Activated T-helper 2 cell treated with anti-CD3 and anti-CD28 coated beads, Interferon-gamma antibody, Interleukin-2, Interleukin-4, amounts not matched to agents 10 μg/mL and 5 μg/mL and 100 μg/mL, durations not matched to agents 14 hours and 24 hours and 36 hours (primary cell): Measurements from ENCODE around the gene ZNF101. TPM values are rescaled to one million over a fixed set of nuclear protein-coding genes. Genes with fewer than 3 reads are reported as not detected.
"Not testable (repeated sequence)": the region's sequence is repeated elsewhere in the genome, so short reads cannot be mapped to it uniquely, and the experiment has no call there.

Experiments used
- DNase-seq: peaks from one replicate; pipeline ENCODE4 v3.0.0; 2021; ENCODE audit warnings: low spot score
- H3K27ac Mint-ChIP-seq: one replicate; pipeline ENCODE4 v1.8.0; 2021; ENCODE audit warnings: mixed read lengths
- H3K27me3 Mint-ChIP-seq: one replicate; pipeline ENCODE4 v1.8.0; 2021; ENCODE audit warnings: low read depth, mixed read lengths
- H3K36me3 Mint-ChIP-seq: one replicate; pipeline ENCODE4 v1.8.0; 2021; ENCODE audit warnings: low read depth, mixed read lengths
- H3K4me1 Mint-ChIP-seq: one replicate; pipeline ENCODE4 v1.8.0; 2021; ENCODE audit warnings: low read depth, mixed read lengths
- H3K4me3 Mint-ChIP-seq: one replicate; pipeline ENCODE4 v1.8.0; 2021; ENCODE audit warnings: low read depth, mild to moderate bottlenecking, moderate library complexity, mixed read lengths
- H3K9me3 Mint-ChIP-seq: one replicate; pipeline ENCODE4 v1.8.0; 2021; ENCODE audit warnings: mixed read lengths
- intact Hi-C: fragments of 100-400 bp; cut with micrococcal nuclease; formaldehyde crosslinking; loops from one replicate; pipeline ENCODE4 v1.15.1; 2023
- total RNA-seq: library from RNA; stranded (reverse); gene quantifications from 2 replicates; pipeline ENCODE4 v1.2.3, GENCODE V29; 2022

Gene ZNF101
- total RNA-seq, 1 donor from 2014 or later = 32.1 TPM

- H3K27ac Mint-ChIP-seq = no peak overlapping the region
- DNase-seq = no peak
- no peak overlapping the region for H3K4me3 Mint-ChIP-seq
- H3K36me3 Mint-ChIP-seq = peaks cover 96% of the 10 kb centered on the region
- no peaks in the 10 kb centered on the region for H3K27me3 Mint-ChIP-seq
- H3K9me3 Mint-ChIP-seq = peaks cover 79% of the 10 kb centered on the region
- intact Hi-C loops = no loop called here
- H3K4me1 Mint-ChIP-seq = no peaks in the 10 kb centered on the region
Observed at GRCh38 chr19:19679176-19680073, 10.8 kb downstream of the ZNF101 start.

GRCh38 chr19:19686119-19686518, 17.5 kb downstream of the ZNF101 start:
- Mint-ChIP-seq H3K9me3 (peaks cover 46% of the 10 kb centered on the region), H3K36me3 (peaks cover 58% of the 10 kb centered on the region)
- intact Hi-C loops, H3K4me3 Mint-ChIP-seq, H3K4me1 Mint-ChIP-seq, DNase-seq, H3K27me3 Mint-ChIP-seq, H3K27ac Mint-ChIP-seq: not testable (repeated sequence)

- intact Hi-C loops = no loop called here
- Mint-ChIP-seq H3K9me3 (peaks cover 42% of the 10 kb centered on the region), H3K36me3 (peaks cover 53% of the 10 kb centered on the region), H3K27ac (no peak overlapping the region), H3K4me1 (no peaks in the 10 kb centered on the region), H3K4me3 (no peak overlapping the region), H3K27me3 (no peaks in the 10 kb centered on the region)
- DNase-seq = no peak
Observed at GRCh38 chr19:19686580-19686979, 17.9 kb downstream of the ZNF101 start.

GRCh38 chr19:19687090-19687489, 18.5 kb downstream of the ZNF101 start:
- H3K4me3 Mint-ChIP-seq = no peak overlapping the region
- no peaks in the 10 kb centered on the region for H3K4me1 Mint-ChIP-seq
- DNase-seq = no peak
- H3K36me3 Mint-ChIP-seq = peaks cover 49% of the 10 kb centered on the region
- no peak overlapping the region for H3K27ac Mint-ChIP-seq
- intact Hi-C loops = no loop called here
- H3K9me3 Mint-ChIP-seq = peaks cover 41% of the 10 kb centered on the region
- no peaks in the 10 kb centered on the region for H3K27me3 Mint-ChIP-seq

GRCh38 chr19:19689023-19689422, 20.4 kb downstream of the ZNF101 start:
- intact Hi-C loops, H3K4me3 Mint-ChIP-seq, DNase-seq, H3K4me1 Mint-ChIP-seq, H3K27ac Mint-ChIP-seq, H3K27me3 Mint-ChIP-seq: not testable (repeated sequence)
- H3K9me3 Mint-ChIP-seq = peaks cover 27% of the 10 kb centered on the region
- peaks cover 30% of the 10 kb centered on the region for H3K36me3 Mint-ChIP-seq

GRCh38 chr19:19691683-19692082, 23.0 kb downstream of the ZNF101 start:
- peaks cover 9% of the 10 kb centered on the region for H3K36me3 Mint-ChIP-seq
- DNase-seq = no peak
- no peak overlapping the region for H3K27ac Mint-ChIP-seq
- no peak overlapping the region for H3K4me3 Mint-ChIP-seq
- H3K4me1 Mint-ChIP-seq = no peaks in the 10 kb centered on the region
- no peaks in the 10 kb centered on the region for H3K27me3 Mint-ChIP-seq
- peaks cover 21% of the 10 kb centered on the region for H3K9me3 Mint-ChIP-seq
- intact Hi-C loops = no loop called here

GRCh38 chr19:19696386-19696785, 27.7 kb downstream of the ZNF101 start:
- intact Hi-C loops = no loop called here
- no peaks in the 10 kb centered on the region for H3K36me3 Mint-ChIP-seq
- H3K27me3 Mint-ChIP-seq = no peaks in the 10 kb centered on the region
- no peak overlapping the region for H3K4me3 Mint-ChIP-seq
- peaks cover 47% of the 10 kb centered on the region for H3K9me3 Mint-ChIP-seq
- no peak for DNase-seq
- no peak overlapping the region for H3K27ac Mint-ChIP-seq
- H3K4me1 Mint-ChIP-seq = no peaks in the 10 kb centered on the region

- H3K36me3 Mint-ChIP-seq = no peaks in the 10 kb centered on the region
- no peak overlapping the region for H3K4me3 Mint-ChIP-seq
- H3K27ac Mint-ChIP-seq = no peak overlapping the region
- no peaks in the 10 kb centered on the region for H3K27me3 Mint-ChIP-seq
- DNase-seq = no peak
- peaks cover 51% of the 10 kb centered on the region for H3K9me3 Mint-ChIP-seq
- intact Hi-C loops = no loop called here
- H3K4me1 Mint-ChIP-seq = no peaks in the 10 kb centered on the region
Observed at GRCh38 chr19:19697589-19697988, 28.9 kb downstream of the ZNF101 start.

- H3K36me3 Mint-ChIP-seq, intact Hi-C loops, H3K4me3 Mint-ChIP-seq, H3K27me3 Mint-ChIP-seq, H3K4me1 Mint-ChIP-seq, DNase-seq, H3K27ac Mint-ChIP-seq: not testable (repeated sequence)
- peaks cover 63% of the 10 kb centered on the region for H3K9me3 Mint-ChIP-seq
Observed at GRCh38 chr19:19700493-19700892, 31.9 kb downstream of the ZNF101 start.

- Mint-ChIP-seq H3K4me3 (no peak overlapping the region), H3K27me3 (no peaks in the 10 kb centered on the region), H3K9me3 (peaks cover 74% of the 10 kb centered on the region), H3K4me1 (no peaks in the 10 kb centered on the region), H3K36me3 (peaks cover 22% of the 10 kb centered on the region), H3K27ac (no peak overlapping the region)
- no peak for DNase-seq
- intact Hi-C loops = no loop called here
Observed at GRCh38 chr19:19704836-19705235, 36.2 kb downstream of the ZNF101 start.

- H3K27ac Mint-ChIP-seq = no peak overlapping the region
- no peak for DNase-seq
- no peaks in the 10 kb centered on the region for H3K4me1 Mint-ChIP-seq
- H3K27me3 Mint-ChIP-seq = no peaks in the 10 kb centered on the region
- H3K4me3 Mint-ChIP-seq = no peak overlapping the region
- peaks cover 88% of the 10 kb centered on the region for H3K9me3 Mint-ChIP-seq
- intact Hi-C loops = no loop called here
- peaks cover 72% of the 10 kb centered on the region for H3K36me3 Mint-ChIP-seq
Observed at GRCh38 chr19:19710506-19710905, 41.9 kb downstream of the ZNF101 start.

- no peak overlapping the region for H3K4me3 Mint-ChIP-seq
Observed at GRCh38 chr19:19711306-19711933, 42.8 kb downstream of the ZNF101 start.

More at GRCh38 chr19:19711306-19711933, 42.8 kb downstream of the ZNF101 start:
- no peak for DNase-seq
- Mint-ChIP-seq H3K4me1 (no peaks in the 10 kb centered on the region), H3K27me3 (no peaks in the 10 kb centered on the region), H3K9me3 (peaks cover 88% of the 10 kb centered on the region), H3K27ac (no peak overlapping the region), H3K36me3 (peaks cover 74% of the 10 kb centered on the region)
- intact Hi-C loops = no loop called here
